GM13977 (cell line): ENCODE results near the gene HCFC1R1.

Source experiments
- DNase-seq: peaks from one replicate; pipeline ENCODE4 v3.0.0; 2012; ENCODE audit warnings: low spot score
- in situ Hi-C: fragments of 300-500 bp; cut with MboI; formaldehyde crosslinking; loops from one replicate; pipeline ENCODE4 v1.12.0; 2022; ENCODE audit warnings: low sequenced_read_pairs, low pct_unique_long_range_greater_than_20kb, mixed read lengths, inconsistent platforms; ENCODE audit not compliant: unreplicated experiment
- TF ChIP-seq, protein P1 (sequence below): IDR thresholded peaks from 2 replicates; pipeline ENCODE4 v1.5.1; 2012; ENCODE audit warnings: mild to moderate bottlenecking, control low read depth; ENCODE audit not compliant: insufficient read depth; ENCODE audit errors: extremely low read depth, missing control alignments

HCFC1R1 gene

DNA sequence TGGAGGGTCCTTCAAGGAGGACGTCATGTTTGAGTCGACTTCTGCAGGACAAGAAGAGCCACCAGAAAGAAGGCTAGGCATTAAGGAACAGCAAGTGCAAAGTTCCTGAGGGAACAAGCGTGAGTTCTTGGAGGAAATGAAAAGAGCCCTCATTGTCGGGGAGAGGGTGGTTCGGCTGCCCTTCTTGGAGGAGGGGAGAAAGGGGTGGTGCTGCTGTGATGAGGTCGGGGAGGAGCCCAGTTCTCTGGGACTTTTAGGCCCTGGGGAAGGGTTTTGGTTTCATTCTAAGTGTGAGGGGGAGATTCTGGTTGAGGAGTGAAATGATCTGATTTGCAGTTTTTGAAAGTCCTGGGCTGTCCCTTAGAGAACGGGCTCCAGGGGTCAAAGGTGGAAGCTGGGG is 8.9 kb upstream of the HCFC1R1 start:
- in situ Hi-C loops, result no loop called here
- TF ChIP-seq, protein P1, sequence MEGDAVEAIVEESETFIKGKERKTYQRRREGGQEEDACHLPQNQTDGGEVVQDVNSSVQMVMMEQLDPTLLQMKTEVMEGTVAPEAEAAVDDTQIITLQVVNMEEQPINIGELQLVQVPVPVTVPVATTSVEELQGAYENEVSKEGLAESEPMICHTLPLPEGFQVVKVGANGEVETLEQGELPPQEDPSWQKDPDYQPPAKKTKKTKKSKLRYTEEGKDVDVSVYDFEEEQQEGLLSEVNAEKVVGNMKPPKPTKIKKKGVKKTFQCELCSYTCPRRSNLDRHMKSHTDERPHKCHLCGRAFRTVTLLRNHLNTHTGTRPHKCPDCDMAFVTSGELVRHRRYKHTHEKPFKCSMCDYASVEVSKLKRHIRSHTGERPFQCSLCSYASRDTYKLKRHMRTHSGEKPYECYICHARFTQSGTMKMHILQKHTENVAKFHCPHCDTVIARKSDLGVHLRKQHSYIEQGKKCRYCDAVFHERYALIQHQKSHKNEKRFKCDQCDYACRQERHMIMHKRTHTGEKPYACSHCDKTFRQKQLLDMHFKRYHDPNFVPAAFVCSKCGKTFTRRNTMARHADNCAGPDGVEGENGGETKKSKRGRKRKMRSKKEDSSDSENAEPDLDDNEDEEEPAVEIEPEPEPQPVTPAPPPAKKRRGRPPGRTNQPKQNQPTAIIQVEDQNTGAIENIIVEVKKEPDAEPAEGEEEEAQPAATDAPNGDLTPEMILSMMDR, result no peak
- peak; percentile 80 for DNase-seq

DNA sequence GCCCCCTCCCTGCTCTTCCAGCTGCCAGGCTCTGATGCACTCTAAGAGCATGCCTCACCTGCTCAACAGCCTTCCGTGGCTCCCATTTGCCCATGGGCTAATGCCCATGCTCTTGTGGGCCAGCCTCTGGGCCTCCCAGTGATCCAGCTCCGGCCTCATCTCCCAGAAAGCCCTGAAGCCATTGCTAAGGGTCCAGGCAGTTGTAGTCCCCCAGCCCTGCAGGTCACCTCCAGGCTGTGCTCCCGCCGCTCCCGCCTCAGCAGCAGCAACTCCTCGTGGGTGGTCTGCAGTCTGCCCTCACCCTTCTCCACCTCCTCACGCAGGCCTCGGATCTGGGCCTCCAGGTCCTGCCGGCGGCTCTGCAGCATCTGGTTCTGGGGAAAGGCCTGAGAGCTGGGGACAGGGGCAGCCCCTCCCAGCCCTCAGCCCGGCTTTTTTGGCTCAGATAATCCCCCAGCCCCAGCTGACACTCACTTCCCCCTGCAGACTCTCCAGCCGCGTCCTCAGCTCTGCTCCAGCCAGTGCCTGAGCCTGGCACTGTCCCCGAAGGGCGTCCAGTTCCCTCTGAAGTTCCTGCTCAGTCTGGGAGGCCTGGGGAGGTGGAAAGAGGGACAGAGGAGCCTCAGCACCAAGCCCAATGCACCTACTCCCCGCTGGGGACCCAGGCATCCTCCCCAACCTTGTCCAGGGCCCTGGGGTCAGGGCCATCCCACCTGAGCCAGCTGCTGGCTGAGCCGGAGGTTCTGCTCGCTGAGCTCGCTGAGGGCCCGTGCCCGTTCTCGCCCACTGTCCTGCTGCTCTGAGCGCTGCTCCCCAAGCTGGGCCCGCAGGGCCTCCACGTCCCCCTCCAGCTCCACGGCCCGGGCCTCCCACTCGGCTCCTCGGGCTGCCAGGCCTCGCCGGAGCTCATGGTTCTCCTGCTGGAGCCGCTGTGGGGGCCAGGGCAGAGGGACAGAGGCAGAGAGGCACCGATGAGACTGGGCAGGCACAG is 6.8 kb upstream of the HCFC1R1 start:
- TF ChIP-seq, protein P1, result no peak
- in situ Hi-C loops, result no loop called here
- no peak for DNase-seq

DNA sequence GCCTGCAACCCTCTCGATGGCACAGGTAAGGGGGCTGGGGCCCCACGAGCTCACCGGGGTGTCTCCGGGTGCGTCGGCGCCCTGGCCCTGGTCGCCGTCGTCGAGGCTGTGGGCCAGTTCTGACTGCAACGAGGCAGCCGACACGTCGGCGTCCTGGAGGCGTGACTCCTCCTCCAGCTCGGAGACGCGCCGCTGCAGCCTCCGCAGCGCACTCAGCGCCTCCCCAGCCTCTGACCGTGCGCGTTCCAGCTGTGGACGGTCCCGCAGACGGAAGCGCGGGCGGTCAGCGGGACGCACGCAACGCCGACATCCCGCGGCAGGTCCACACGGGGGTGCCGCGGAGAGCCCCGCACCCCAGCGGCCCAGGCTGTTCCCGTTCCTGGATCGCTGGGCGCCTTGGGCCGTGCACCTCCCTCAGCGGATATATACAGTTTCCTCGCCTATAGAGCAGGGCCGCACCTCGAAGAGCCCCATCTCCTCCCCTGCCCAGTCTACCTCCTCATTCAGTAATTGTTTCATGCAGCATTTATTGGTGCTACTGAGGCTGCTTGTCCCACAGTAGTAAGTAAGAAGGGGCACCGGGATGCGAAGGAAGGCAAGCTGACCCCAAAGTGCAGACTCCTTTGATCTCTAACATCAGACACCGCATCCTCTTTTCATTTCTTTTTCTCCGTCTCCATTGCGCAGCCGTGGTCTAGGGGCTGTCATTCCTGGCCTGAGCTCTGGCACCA is 5.9 kb upstream of the HCFC1R1 start:
- TF ChIP-seq, protein P1, result no peak
- DNase-seq, result peak; percentile 65
- in situ Hi-C loops, result no loop called here

DNA sequence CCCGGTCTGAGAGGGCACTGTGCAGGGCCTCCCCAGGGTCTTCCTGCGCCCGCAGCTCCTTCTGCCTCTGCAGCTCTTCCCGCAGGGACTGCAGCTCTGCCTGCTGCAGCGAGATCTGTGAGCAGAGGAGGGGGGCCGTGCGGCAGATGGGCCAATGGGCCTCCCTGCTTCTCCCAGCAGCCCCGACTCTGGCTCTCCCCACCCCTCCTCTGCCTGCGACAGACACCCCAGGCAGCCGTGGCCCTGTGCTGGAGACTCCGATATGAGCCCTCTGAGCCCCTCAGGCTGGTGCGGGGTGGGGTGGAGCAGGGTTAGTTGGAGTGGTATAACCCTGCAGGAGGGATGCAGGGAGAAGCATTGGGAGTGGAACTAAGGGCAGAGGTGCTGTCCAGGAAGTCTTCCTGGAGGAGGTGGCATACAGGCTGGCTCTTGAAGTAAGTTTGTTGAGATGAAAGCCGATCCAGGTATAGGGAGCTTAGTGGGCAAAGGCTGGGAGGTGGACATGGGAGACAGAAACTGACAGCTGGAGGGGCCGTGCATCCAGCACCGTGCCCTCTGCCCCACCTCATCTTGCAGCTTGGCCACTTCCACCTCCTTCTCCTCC is 5.1 kb upstream of the HCFC1R1 start:
- no peak for DNase-seq
- in situ Hi-C loops, result no loop called here
- TF ChIP-seq, protein P1, result no peak

DNA sequence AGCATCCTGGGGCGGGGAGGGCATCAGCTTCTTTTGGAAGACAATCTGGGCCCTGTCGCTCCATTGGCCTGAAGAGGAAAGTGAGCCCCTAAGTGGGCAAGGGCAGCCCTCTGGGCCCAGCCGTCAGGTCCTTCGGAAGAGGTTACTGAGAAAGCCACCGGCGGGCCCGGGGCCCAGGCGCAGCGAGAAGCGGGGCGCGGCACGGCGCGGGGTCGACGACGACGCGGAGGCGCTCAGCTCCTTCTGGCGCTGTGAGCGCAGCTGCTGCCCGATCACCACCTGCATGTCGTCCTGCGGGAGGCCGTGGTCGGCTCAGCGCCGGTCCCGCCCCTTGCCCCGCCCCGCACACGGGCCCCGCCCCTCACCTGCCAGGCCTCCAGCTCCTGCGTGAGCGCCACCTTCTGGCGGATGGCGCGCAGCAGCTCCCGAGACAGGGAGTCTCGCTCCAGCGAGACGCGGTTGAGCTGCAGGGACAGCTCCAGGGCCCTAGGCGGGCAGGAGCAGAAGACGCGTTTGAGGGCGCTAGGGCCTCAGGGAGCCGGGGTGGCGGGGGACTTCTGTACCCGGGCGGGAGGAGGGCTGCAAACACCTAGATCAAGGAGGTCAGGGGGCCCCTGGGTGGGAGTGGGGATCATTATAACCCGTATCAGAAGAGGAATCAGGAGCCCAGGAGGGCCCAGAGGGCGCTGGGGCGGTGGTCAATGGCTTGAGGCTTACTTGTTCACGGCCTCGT is 4.4 kb upstream of the HCFC1R1 start:
- TF ChIP-seq, protein P1, result peak; percentile 94
- DNase-seq, result peak; percentile 97
- in situ Hi-C loops, result no loop called here

DNA sequence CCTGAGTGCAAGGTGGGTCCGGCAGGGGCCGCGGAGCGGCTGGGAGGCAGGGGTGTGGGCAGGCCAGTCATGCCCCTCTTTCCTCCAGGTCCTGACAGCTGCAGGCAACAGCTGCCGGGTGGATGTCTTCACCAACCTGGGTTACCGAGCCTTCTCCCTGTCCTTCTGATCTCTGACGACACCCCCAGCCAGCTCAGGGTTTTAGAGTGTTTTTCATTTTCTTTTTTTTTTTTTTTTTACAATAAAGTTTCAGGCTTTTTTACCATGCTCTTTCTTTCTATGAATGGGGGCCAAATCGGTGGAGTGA is 3.7 kb upstream of the HCFC1R1 start:
- in situ Hi-C loops, result no loop called here
- no peak for DNase-seq
- TF ChIP-seq, protein P1, result no peak
